HG03196 (cell line): ENCODE measurements around the gene ATAD3B.
"Not testable (repeated sequence)": the region's sequence is repeated elsewhere in the genome, so short reads cannot be mapped to it uniquely, and the experiment has no call there.

Experiments used
- ATAC-seq: cut with Tn5 transposase; IDR thresholded peaks from one replicate; pipeline ENCODE4 v1.9.1; 2021; ENCODE audit not compliant: unreplicated experiment

ATAD3B gene

GRCh38 chr1:1450616-1451015 lies 20.9 kb upstream of the ATAD3B start:
- ATAC-seq, result not testable (repeated sequence)

GRCh38 chr1:1451696-1452364 lies 19.7 kb upstream of the ATAD3B start:
- ATAC-seq, result no peak

GRCh38 chr1:1452365-1452739 lies 19.2 kb upstream of the ATAD3B start:
- not testable (repeated sequence) for ATAC-seq

- ATAC-seq, result no peak
Observed at GRCh38 chr1:1452882-1453281, 18.7 kb upstream of the ATAD3B start.

GRCh38 chr1:1454286-1455056 lies 17.1 kb upstream of the ATAD3B start:
- ATAC-seq, result not testable (repeated sequence)

- no peak for ATAC-seq
Observed at GRCh38 chr1:1455366-1455884, 16.1 kb upstream of the ATAD3B start.

- ATAC-seq, result not testable (repeated sequence)
Observed at GRCh38 chr1:1455934-1456333, 15.6 kb upstream of the ATAD3B start.

- not testable (repeated sequence) for ATAC-seq
Observed at GRCh38 chr1:1456683-1457255, 14.8 kb upstream of the ATAD3B start.

- ATAC-seq, result not testable (repeated sequence)
Observed at GRCh38 chr1:1459156-1459555, 12.4 kb upstream of the ATAD3B start.

- not testable (repeated sequence) for ATAC-seq
Observed at GRCh38 chr1:1459711-1460110, 11.9 kb upstream of the ATAD3B start.

- no peak for ATAC-seq
Observed at GRCh38 chr1:1460540-1461130, 10.9 kb upstream of the ATAD3B start.

- ATAC-seq, result no peak
Observed at GRCh38 chr1:1461721-1462317, 9.7 kb upstream of the ATAD3B start.

GRCh38 chr1:1462318-1462966 lies 9.1 kb upstream of the ATAD3B start:
- no peak for ATAC-seq

GRCh38 chr1:1463312-1463711 lies 8.3 kb upstream of the ATAD3B start:
- ATAC-seq, result no peak

GRCh38 chr1:1468196-1468985 lies 3.2 kb upstream of the ATAD3B start:
- not testable (repeated sequence) for ATAC-seq

GRCh38 chr1:1470626-1471388 lies 758 bp upstream of the ATAD3B start:
- no peak for ATAC-seq

- ATAC-seq, result not testable (repeated sequence)
Observed at GRCh38 chr1:1472053-1472876, 700 bp downstream of the ATAD3B start.

GRCh38 chr1:1476011-1476410 lies 4.4 kb downstream of the ATAD3B start:
- not testable (repeated sequence) for ATAC-seq
